GM21423 (cell line): ENCODE data around the gene SCARB1.

Source experiments
- ATAC-seq: cut with Tn5 transposase; IDR thresholded peaks from one replicate; pipeline ENCODE4 v1.9.1; 2021; ENCODE audit warnings: mild to moderate bottlenecking, moderate library complexity; ENCODE audit not compliant: unreplicated experiment

Gene SCARB1

GRCh38 chr12:124844411-124845397 lies 19.0 kb downstream of the SCARB1 start:
- ATAC-seq: no peak

DNA sequence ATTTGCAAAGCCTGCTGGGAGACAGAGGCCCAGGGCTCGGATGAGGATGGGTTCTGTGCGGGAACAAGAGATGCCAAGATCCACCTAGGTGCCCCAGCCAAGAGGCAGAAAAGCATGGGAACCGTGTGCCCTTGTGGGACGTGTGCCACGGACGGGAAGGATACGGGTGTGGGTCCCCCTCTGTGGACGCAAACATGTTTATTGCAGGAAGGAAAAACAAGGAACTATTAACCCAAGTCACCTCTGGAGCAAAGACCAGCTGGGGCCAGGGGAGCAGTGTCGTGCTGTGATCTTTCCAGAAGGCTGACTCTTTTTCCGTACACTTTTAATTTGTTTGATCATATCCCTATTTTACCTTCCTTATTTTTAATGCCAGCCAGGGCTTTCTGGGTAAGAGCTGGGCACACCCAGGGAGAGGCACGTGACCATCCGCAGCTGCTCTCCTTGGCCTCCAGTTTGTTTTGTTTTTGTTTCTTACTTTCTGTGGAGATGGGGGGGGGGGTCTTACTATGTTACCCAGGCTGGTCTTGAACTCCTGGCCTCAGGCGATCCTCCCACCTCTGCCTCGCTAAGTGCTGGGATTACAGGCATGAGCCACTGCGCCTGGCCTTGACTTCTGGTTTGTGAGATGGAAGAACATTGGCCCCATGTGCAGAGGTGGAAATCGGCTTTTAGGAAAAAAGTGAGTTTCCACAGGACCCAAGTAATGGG lies 20.7 kb downstream of the SCARB1 start:
- ATAC-seq: no peak

DNA sequence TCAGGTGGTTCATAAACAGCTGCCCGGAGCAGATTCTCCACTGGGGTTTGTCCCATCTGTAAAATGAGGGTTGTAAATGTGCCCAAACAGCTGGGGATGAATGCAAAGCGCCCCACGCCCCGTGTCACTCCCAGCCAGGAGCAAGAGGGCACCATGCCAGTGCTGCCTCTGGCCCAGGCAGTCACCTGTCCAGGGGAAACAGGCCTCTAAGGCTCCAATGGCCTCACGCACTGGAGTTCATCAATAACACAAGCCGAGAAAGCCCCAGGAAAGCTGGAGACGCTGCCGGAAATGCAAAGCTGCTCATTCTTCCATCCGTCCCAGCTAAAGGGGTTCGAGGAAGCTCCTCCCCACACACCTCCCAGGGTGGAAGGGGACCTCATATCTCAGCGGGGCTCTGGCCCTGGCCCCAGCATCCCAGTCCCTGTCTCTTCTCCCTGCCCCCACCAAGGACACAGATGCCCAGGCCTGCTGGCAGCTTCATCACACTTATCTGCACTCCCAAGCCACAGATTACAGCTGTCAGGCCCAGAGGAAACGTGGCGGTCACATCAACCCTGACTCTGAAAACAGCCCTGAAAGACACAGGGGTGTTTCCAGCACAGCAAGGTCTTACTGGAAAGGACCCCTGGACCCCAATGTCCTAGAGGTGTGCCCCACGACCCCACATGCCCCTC lies 21.5 kb downstream of the SCARB1 start:
- ATAC-seq: no peak

DNA sequence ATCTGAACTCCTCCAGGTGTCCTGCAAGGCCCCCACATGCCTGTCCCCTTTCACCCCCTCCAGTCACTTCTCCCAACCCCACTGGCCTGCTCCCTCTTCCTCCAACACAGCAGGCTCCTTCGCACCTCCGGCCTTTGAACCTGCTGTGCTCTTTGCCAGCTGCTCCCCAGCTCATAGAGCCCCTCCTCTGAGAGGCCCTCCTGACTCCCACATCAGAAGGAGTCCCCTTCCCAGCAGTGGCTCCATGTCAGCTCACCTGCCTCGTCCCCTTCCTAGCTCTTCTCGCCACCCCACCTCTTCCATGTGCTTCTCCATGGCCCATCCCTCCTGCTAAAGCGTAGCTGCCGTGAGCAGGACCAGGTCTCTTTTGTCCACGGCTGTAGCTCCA lies 22.1 kb downstream of the SCARB1 start:
- no peak for ATAC-seq

DNA sequence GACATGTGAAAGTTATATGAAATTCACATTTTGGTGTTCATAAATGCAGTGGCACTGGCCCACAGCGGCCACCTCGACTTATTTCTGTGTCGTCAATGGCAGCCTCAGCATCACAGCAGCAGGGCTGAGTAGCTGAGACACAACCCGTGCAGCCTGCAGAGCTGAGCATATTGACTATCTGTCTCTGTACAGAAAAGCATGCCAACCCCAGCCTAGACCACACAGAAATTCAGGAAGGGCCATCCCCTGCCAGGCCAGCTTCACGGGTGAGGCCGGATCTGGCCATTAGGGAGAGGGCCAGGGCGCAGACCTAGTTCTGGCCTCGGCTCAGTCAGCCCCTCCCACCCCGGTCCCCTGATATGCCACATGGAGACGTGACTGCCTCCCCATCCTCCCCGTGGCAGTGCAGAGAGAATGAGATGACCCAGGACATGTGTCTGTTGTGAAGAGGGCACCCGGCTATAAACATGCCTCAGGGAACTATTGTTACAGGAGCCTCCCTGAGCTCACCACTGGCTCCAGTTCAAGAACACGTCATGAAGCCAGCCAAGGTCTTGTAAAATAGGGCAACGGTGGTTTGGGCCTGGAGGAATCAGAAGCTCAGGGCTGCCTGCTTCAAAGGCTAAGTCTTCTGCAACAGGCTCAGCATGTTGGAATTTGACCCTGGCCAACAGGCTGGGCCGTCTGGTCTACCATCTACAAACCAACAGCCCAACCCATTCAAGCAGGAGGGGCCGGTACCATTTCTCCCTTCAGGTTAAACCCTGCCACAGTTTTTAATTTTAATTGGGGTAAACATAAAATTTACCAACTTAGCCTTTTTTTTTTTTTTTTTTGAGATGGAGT lies 25.5 kb downstream of the SCARB1 start:
- no peak for ATAC-seq

GRCh38 chr12:124837249-124837897 lies 26.3 kb downstream of the SCARB1 start:
- no peak for ATAC-seq

DNA sequence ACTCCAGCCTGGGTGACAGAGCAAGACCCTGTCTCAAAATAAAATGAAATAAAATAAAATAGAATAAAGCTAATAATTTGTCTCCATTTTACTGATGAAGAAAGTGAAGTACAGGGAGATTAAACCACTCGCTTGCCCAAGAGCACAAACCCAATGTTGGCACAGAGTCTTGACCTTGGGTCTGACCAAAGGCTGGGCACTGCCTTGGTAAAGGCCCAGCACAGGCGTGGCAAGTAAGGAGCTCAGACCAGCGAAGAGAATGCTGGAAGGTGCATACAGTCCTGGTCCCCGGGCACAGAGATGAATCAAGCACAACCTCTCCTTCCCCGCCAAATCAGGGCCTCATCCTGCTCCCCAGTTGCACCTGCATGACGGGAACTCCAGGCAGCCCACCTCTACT lies 26.9 kb downstream of the SCARB1 start:
- ATAC-seq: no peak

GRCh38 chr12:124835656-124836410 lies 27.8 kb downstream of the SCARB1 start:
- no peak for ATAC-seq

DNA sequence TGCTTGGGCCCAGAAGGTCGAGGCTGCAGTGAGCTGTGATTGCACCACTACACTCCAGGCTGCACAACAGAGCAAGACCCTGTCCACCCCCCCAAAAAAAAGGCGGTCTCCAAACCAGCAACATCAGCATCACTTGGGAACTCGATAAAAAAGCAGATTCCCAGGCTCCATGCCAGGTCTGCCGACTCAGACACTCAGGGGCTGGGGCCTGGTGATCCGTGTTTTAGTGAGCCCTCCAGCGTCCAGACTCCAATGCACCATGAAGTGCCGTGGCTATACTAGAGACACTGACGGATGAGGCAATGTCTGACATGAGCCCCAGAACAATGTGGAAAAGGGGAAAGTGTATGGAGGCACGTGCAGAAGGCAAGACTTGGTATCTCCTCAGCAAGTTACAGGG lies 28.8 kb downstream of the SCARB1 start:
- no peak for ATAC-seq

DNA sequence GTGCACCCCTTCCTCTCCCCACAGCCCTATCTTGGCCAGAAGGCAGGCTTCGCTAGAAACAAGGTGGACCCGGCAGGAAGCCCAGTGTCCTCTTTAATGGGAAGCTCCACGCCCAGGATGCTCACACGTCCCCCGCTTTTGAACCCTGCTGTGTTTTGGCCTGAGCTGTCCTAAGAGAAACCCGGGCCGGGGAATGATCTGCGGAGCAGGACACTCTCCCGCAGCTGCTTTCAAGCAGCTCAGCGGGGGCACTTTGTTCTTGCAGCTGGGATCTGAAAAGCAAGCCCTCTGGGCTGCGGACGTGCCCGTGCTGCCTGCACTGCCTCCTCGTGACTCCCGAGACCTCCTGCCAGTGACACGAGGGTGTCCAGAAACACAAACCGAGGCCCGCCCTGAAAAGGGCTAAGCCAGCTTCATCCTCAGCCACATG lies 30.0 kb downstream of the SCARB1 start:
- ATAC-seq: no peak

DNA sequence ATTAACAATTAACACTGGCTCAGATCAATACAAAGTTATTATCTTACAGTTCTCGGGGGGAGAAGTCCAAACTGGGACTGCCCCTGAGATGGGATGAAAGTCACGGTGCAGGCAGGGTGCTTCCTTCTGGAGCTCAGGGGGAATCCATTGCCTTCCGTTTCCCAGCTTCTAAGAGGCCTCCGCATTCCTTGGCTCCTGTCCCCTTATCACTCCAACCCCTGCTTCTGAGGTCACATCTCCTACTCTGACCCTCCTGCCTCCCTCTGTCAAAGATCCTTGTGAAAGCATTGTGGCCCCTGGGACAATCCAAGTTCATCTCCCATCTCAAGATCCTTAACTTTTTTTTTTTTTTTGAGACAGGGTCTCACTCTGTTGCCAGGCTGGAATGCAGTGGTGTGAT lies 30.8 kb downstream of the SCARB1 start:
- no peak for ATAC-seq

DNA sequence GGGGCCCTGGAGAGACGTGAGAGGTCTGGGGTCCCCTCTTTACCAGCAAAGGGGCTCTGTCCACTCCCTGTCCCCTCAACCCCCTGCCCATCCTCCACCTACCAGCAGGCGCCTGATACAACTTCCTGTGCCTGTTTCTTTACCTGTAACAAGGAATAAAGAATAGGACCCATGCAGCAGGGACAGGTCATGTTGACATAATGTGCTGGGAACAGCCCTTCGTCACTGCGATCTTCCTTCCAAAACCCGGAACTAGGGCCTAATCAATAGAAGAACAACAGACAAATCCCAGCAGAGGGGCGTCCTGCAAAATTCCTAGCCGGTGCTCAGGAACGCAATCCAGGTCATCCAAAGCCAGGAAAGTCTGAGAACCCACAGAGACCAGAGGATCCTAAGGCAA lies 32.1 kb downstream of the SCARB1 start:
- no peak for ATAC-seq

GRCh38 chr12:124830306-124830705 lies 33.4 kb downstream of the SCARB1 start:
- no peak for ATAC-seq

- ATAC-seq: no peak
These were observed 33.9 kb downstream of the SCARB1 start for GRCh38 chr12:124829708-124830304.

- ATAC-seq: no peak
These were observed 34.5 kb downstream of the SCARB1 start for GRCh38 chr12:124829008-124829707.

GRCh38 chr12:124828264-124829007 lies 35.2 kb downstream of the SCARB1 start:
- ATAC-seq: no peak

GRCh38 chr12:124827588-124828184 lies 36.0 kb downstream of the SCARB1 start:
- peak; percentile 77 for ATAC-seq
